K562 (cell line): Measurements from ENCODE around the gene TMEM208. TPM values are rescaled to one million over a fixed set of nuclear protein-coding genes. Genes with fewer than 3 reads are reported as not detected.

Source experiments
- BACH1 ChIP-seq: fragments of 200-800 bp; sonication (Bioruptor generic); IDR thresholded peaks from 2 replicates; pipeline ENCODE4 v1.6.1; 2016; ENCODE audit warnings: missing genetic modification characterization, missing compliant biosample characterization
- CREM ChIP-seq: IDR thresholded peaks from 2 replicates; pipeline ENCODE4 v1.6.1; 2014; ENCODE audit warnings: antibody characterized with exemption, low read depth
- DNMT1 ChIP-seq: fragments of 450-650 bp; IDR thresholded peaks from 2 replicates; pipeline ENCODE4 v1.6.1; 2016; ENCODE audit warnings: antibody characterized with exemption, mild to moderate bottlenecking
- E2F3 ChIP-seq: fragments of 250-450 bp; sonication (Bioruptor Pico); IDR thresholded peaks from 2 replicates; pipeline ENCODE4 v1.4.0; 2020; ENCODE audit warnings: mild to moderate bottlenecking
- ELF4 ChIP-seq: fragments of 450-650 bp; formaldehyde crosslinking; IDR thresholded peaks from 2 replicates; pipeline ENCODE4 v1.4.0; 2022; ENCODE audit warnings: missing genetic modification characterization
- FOXJ2 ChIP-seq: fragments of 200-800 bp; sonication (Bioruptor generic); IDR thresholded peaks from 2 replicates; pipeline ENCODE4 v1.6.1; 2016; ENCODE audit warnings: missing genetic modification characterization, missing compliant biosample characterization
- HMGN3 ChIP-seq: IDR thresholded peaks from 2 replicates; pipeline ENCODE4 v1.6.1; 2011; ENCODE audit warnings: borderline replicate concordance, low read depth, mild to moderate bottlenecking, mixed read lengths, low read length; ENCODE audit not compliant: insufficient read length; ENCODE audit errors: extremely low read depth
- LCOR ChIP-seq: sonication (generic); formaldehyde crosslinking; IDR thresholded peaks from 2 replicates; pipeline ENCODE4 v1.8.0; 2022; ENCODE audit warnings: mild to moderate bottlenecking, missing genetic modification reagents
- MAZ ChIP-seq, 2 experiments: fragments of 450-650 bp in 1 of 2; sonication (generic) in 1 of 2; formaldehyde crosslinking; IDR thresholded peaks in 1 of 2; conservative IDR thresholded peaks in 1 of 2; 2 replicates each; pipeline versions ENCODE4 v1.4.0 to v1.5.0; 2020; ENCODE audit warnings: mild to moderate bottlenecking in 1 of 2, missing genetic modification reagents in 1 of 2
- NBN ChIP-seq: fragments of 450-650 bp; IDR thresholded peaks from 2 replicates; pipeline ENCODE4 v1.6.1; 2016; ENCODE audit warnings: low read depth, mild to moderate bottlenecking
- NEUROD1 ChIP-seq: fragments of 150-350 bp; IDR thresholded peaks from 2 replicates; pipeline ENCODE4 v1.6.1; 2014; ENCODE audit warnings: borderline replicate concordance, low read length, low read depth; ENCODE audit not compliant: partially characterized antibody
- NFRKB ChIP-seq: fragments of 450-650 bp; IDR thresholded peaks from 2 replicates; pipeline ENCODE4 v1.6.1; 2016; ENCODE audit warnings: low read depth
- TBP ChIP-seq: optimal IDR thresholded peaks from 2 replicates; pipeline ENCODE3; 2011; ENCODE audit warnings: low read depth, low read length, improper control_type of control experiment
- ZNF217 ChIP-seq: sonication (generic); formaldehyde crosslinking; IDR thresholded peaks from 2 replicates; pipeline ENCODE4 v1.8.0; 2022; ENCODE audit warnings: mild to moderate bottlenecking, missing genetic modification reagents
- ZNF316 ChIP-seq: fragments of 450-650 bp; IDR thresholded peaks from 2 replicates; pipeline ENCODE4 v1.6.1; 2016
- polyA plus RNA-seq, 8 experiments: library from polyadenylated mRNA; depleted of rRNA in 4 of 8; stranded (reverse) in 5 of 8; unstranded in 3 of 8; fragments of >200 nt; fragmentation: Nextera tagmentation in 2 of 8; fragmentation: Illumina TruSeq in 1 of 8; extraction: Ambion mirVana in 2 of 8; extraction: Trizol in 1 of 8; gene quantifications; 2 replicates each; pipeline versions ENCODE4 v1.2.1 to v1.2.3, GENCODE V29; 2011 to 2014; ENCODE audit warnings: inconsistent platforms in 1 of 8, missing spikeins in 1 of 8
- total RNA-seq, 7 experiments: library from RNA; depleted of rRNA in 6 of 7; stranded (reverse); fragments of >200 nt in 6 of 7; fragmentation: Illumina TruSeq in 2 of 7; extraction: Trizol in 2 of 7; gene quantifications; 2 replicates each; pipeline versions ENCODE4 v1.2.1 to v1.2.3, GENCODE V29; 2011 to 2021; ENCODE audit warnings: low replicate concordance in 1 of 7
- TF ChIP-seq, protein P1 (sequence below): fragments of 250-450 bp; sonication (Bioruptor Pico); IDR thresholded peaks from 2 replicates; pipeline ENCODE4 v1.6.1; 2021; ENCODE audit warnings: mild to moderate bottlenecking
- TF ChIP-seq, protein P2 (sequence below), 2 experiments: fragments of 450-650 bp in 1 of 2; sonication (generic) in 1 of 2; formaldehyde crosslinking; conservative IDR thresholded peaks; 2 replicates each; pipeline versions ENCODE4 v1.4.0 to v1.8.1; 2020 to 2022; ENCODE audit warnings: mild to moderate bottlenecking in 1 of 2, missing genetic modification reagents in 1 of 2
- TF ChIP-seq, protein P3 (sequence below): sonication (generic); formaldehyde crosslinking; IDR thresholded peaks from 2 replicates; pipeline ENCODE4 v1.8.1; 2023; ENCODE audit warnings: mild to moderate bottlenecking, missing genetic modification reagents
- TF ChIP-seq, protein P4 (sequence below): IDR thresholded peaks from 2 replicates; pipeline ENCODE4 v1.6.1; 2014; ENCODE audit warnings: antibody characterized with exemption
- TF ChIP-seq, protein P5 (sequence below): sonication (generic); formaldehyde crosslinking; IDR thresholded peaks from 2 replicates; pipeline ENCODE4 v1.9.0; 2022; ENCODE audit warnings: mild to moderate bottlenecking, missing genetic modification reagents
- TF ChIP-seq, protein P6 (sequence below): fragments of 250-450 bp; sonication (Bioruptor Pico); IDR thresholded peaks from 2 replicates; pipeline ENCODE4 v1.5.0; 2022; ENCODE audit warnings: mild to moderate bottlenecking

The TMEM208 gene
- total and polyA plus RNA-seq, 9 of the 15 experiments (the other 6 are each of a cell fraction or from before 2014, with no cell fraction given) = 31.8 to 239 (median 54.3) TPM

DNA sequence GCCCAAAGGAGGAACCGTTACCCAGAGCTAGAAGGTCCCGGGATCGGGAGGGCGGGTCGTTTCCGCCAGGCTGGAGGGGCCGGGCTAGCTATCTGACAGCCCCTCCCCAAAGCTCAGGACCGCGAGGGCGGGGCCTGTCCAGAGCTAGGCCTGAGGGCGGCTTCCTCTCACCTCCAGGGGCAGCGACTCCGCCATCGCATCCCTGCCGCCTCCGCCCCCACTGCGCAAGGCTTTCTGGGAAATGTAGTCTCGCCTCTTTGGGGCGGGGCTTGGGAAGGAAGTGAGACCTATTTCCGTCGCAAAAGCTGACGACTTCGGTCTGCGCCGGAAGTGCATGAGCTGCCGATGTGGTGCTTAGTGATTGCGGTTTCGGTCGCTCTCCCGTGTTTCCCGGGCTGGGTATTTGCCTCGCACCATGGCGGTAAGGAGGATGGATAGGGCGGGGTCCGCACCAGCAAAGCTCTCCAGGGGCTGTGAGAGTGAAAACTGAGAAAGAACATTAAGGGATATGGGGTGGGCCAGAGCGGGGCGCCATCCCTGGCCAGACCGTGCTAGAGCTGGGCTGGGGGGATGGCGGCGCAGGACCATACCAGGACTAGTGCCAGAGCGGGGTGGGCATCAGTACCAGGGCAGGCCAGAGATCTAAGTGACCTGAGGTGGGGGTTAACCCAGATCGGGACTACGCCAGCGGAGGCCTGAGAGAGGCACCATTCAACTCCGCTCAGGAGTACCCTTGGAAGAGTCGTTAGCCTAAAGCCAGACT, at the start of gene TMEM208 (continued):
- TF ChIP-seq NEUROD1 (peak; percentile 39), ZNF217 (no peak), CREM (peak; percentile 100), MAZ (CRISPR knock-in tag; conservative IDR thresholded peaks at IDR 0.05 in 1 of 2, IDR thresholded peaks at IDR 0.05 in 1 of 2) (peak; percentile 95 to 99), BACH1 (no peak; the same call in 1 of the 2 replicates), TBP (peak; percentile 69), LCOR (peak; percentile 83), E2F3 (CRISPR knock-in tag) (no peak), NBN (peak; percentile 85; the same call in 1 of the 2 replicates), ELF4 (peak; percentile 75), ZNF316 (no peak), FOXJ2 (tag) (0 out of 2 replicates have a peak, but pooled peaks have one; percentile 31), DNMT1 (peak; percentile 50; the same call in 1 of the 2 replicates), NFRKB (peak; percentile 56; the same call in 1 of the 2 replicates), HMGN3 (peak; percentile 87)
- TF ChIP-seq, protein P1, sequence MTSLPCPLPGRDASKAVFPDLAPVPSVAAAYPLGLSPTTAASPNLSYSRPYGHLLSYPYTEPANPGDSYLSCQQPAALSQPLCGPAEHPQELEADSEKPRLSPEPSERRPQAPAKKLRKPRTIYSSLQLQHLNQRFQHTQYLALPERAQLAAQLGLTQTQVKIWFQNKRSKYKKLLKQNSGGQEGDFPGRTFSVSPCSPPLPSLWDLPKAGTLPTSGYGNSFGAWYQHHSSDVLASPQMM (CRISPR knock-in tag) = no peak
- TF ChIP-seq, protein P2, sequence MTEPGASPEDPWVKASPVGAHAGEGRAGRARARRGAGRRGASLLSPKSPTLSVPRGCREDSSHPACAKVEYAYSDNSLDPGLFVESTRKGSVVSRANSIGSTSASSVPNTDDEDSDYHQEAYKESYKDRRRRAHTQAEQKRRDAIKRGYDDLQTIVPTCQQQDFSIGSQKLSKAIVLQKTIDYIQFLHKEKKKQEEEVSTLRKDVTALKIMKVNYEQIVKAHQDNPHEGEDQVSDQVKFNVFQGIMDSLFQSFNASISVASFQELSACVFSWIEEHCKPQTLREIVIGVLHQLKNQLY (CRISPR knock-in tag; conservative IDR thresholded peaks at IDR 0.05) = peak in 1 of 2 experiments; percentile 80; a peak in 1 of 4 replicates
- TF ChIP-seq, protein P3, sequence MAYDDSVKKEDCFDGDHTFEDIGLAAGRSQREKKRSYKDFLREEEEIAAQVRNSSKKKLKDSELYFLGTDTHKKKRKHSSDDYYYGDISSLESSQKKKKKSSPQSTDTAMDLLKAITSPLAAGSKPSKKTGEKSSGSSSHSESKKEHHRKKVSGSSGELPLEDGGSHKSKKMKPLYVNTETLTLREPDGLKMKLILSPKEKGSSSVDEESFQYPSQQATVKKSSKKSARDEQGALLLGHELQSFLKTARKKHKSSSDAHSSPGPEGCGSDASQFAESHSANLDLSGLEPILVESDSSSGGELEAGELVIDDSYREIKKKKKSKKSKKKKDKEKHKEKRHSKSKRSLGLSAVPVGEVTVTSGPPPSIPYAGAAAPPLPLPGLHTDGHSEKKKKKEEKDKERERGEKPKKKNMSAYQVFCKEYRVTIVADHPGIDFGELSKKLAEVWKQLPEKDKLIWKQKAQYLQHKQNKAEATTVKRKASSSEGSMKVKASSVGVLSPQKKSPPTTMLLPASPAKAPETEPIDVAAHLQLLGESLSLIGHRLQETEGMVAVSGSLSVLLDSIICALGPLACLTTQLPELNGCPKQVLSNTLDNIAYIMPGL (CRISPR knock-in tag) = no peak; the same call in 1 of the 2 replicates
- TF ChIP-seq, protein P4, sequence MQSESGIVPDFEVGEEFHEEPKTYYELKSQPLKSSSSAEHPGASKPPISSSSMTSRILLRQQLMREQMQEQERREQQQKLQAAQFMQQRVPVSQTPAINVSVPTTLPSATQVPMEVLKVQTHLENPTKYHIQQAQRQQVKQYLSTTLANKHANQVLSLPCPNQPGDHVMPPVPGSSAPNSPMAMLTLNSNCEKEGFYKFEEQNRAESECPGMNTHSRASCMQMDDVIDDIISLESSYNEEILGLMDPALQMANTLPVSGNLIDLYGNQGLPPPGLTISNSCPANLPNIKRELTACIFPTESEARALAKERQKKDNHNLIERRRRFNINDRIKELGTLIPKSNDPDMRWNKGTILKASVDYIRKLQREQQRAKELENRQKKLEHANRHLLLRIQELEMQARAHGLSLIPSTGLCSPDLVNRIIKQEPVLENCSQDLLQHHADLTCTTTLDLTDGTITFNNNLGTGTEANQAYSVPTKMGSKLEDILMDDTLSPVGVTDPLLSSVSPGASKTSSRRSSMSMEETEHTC = no peak
- TF ChIP-seq, protein P5, sequence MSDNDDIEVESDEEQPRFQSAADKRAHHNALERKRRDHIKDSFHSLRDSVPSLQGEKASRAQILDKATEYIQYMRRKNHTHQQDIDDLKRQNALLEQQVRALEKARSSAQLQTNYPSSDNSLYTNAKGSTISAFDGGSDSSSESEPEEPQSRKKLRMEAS (CRISPR knock-in tag) = peak; percentile 83
- TF ChIP-seq, protein P6, sequence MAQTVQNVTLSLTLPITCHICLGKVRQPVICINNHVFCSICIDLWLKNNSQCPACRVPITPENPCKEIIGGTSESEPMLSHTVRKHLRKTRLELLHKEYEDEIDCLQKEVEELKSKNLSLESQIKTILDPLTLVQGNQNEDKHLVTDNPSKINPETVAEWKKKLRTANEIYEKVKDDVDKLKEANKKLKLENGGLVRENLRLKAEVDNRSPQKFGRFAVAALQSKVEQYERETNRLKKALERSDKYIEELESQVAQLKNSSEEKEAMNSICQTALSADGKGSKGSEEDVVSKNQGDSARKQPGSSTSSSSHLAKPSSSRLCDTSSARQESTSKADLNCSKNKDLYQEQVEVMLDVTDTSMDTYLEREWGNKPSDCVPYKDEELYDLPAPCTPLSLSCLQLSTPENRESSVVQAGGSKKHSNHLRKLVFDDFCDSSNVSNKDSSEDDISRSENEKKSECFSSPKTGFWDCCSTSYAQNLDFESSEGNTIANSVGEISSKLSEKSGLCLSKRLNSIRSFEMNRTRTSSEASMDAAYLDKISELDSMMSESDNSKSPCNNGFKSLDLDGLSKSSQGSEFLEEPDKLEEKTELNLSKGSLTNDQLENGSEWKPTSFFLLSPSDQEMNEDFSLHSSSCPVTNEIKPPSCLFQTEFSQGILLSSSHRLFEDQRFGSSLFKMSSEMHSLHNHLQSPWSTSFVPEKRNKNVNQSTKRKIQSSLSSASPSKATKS (CRISPR knock-in tag) = no peak
